ENCODE data around the gene ELFN1.

ELFN1 gene

GRCh38 chr7:1733206-1733907 is 63.3 kb downstream of the ELFN1 start:
- TF ChIP-seq, protein P1, sequence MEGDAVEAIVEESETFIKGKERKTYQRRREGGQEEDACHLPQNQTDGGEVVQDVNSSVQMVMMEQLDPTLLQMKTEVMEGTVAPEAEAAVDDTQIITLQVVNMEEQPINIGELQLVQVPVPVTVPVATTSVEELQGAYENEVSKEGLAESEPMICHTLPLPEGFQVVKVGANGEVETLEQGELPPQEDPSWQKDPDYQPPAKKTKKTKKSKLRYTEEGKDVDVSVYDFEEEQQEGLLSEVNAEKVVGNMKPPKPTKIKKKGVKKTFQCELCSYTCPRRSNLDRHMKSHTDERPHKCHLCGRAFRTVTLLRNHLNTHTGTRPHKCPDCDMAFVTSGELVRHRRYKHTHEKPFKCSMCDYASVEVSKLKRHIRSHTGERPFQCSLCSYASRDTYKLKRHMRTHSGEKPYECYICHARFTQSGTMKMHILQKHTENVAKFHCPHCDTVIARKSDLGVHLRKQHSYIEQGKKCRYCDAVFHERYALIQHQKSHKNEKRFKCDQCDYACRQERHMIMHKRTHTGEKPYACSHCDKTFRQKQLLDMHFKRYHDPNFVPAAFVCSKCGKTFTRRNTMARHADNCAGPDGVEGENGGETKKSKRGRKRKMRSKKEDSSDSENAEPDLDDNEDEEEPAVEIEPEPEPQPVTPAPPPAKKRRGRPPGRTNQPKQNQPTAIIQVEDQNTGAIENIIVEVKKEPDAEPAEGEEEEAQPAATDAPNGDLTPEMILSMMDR (IDR thresholded peaks at IDR 0.05; ENCODE audit: low read depth, low read length, missing control alignments), result no peak
- DNase-seq (ENCODE audit: extremely low read depth, low read depth), result no peak
- no peak overlapping the region for H3K4me3 ChIP-seq (replicated peaks; ENCODE audit: low read depth, low read length)

DNA sequence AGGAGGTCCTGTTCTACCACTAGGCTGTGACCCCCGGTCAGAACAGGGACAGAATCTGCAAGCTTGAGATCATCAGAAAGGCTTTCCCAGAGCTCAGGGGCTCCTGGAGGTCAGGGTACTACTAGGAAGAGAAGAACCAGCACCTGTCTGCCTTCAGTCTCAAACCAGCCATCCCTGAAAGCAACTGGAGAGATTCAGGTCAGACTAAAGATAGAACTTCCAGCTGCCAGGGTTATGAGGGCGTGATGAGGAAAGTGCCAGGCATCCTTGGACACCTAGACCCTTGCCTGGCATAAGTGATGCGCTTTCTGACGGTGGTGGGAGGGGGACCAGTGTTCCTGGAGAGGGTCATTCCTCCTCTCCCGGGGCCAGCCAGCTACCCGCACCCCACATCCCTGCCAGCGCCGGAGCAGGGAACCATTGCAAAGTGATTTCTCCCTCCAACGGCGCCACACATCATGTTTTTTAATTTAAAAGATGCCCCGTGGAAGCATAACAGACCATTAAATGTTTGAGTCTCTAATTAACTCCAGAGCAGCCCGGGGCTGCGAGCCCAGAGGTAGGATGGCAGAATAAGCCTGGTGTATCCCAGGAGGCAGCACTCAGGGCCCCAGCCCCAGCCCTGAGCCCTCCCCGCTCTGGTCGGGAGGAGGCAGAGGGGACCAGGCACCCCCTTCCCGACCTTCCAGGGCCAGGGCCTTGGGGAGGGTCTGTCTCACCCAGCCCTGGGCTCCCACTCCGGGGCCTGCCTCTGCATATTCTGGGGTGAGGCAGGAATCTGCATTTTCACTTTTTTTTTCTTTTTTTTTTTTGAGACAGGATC is 64.0 kb downstream of the ELFN1 start:
- DNase-seq (ENCODE audit: extremely low read depth, low read depth), result no peak
- TF ChIP-seq, protein P1 (IDR thresholded peaks at IDR 0.05; ENCODE audit: low read depth, low read length, missing control alignments), result no peak
- no peak overlapping the region for H3K4me3 ChIP-seq (replicated peaks; ENCODE audit: low read depth, low read length)

DNA sequence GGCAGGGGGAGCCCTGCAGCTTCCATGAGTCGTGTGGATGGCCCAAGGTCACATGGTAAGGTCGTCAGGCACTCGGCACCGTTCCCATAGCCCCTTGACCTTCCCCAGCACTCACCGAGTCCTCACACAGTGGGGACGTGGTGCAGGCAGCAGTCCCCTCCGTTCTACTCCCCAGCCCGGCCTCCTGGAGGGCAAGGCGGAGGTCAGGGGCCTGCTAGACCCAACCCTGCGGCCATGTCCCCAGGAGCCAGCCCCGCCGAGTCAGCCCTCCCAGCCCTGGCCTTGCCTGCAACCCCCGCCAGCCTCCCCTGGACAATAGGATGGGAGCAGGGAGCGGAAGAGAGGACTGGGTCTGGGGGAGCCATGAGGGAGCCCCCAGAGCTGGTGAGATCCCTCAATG is 65.2 kb downstream of the ELFN1 start:
- TF ChIP-seq, protein P1 (IDR thresholded peaks at IDR 0.05; ENCODE audit: low read depth, low read length, missing control alignments), result no peak
- no peak for DNase-seq (ENCODE audit: extremely low read depth, low read depth)
- no peak overlapping the region for H3K4me3 ChIP-seq (replicated peaks; ENCODE audit: low read depth, low read length)

DNA sequence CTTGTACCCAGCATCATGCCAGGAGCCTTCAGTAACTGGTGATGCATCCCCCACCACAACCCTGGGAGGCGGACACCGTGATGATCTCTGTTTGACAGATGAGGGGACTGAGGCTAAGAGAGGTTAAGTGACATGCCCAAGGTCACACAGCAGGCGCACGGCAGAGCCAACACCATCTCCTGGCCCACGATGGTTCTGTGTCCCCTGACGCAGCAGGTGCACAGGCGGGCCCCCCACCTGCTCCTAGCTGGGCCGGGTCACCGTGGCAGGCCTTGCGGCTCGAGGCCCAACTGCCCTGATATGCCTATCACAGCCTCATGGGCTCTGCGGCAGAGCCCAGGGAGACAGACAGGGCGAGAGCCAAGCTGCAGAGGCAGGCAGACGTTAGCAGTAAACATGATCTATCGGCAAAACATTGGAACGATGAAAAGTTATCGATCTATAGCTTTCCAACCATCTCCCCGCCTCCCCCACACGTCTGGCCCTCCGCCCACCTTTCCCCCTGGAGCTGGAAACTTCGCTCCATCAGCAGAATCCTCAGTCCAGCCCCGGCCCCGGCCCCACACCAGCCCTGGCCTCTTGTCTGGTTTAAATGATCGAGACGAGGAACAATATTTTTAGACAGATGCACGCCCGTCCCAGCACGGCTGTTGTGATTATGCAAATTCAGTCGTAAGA is 65.9 kb downstream of the ELFN1 start:
- TF ChIP-seq, protein P1 (IDR thresholded peaks at IDR 0.05; ENCODE audit: low read depth, low read length, missing control alignments), result no peak
- DNase-seq (ENCODE audit: extremely low read depth, low read depth), result no peak
- H3K4me3 ChIP-seq (replicated peaks; ENCODE audit: low read depth, low read length), result no peak overlapping the region

DNA sequence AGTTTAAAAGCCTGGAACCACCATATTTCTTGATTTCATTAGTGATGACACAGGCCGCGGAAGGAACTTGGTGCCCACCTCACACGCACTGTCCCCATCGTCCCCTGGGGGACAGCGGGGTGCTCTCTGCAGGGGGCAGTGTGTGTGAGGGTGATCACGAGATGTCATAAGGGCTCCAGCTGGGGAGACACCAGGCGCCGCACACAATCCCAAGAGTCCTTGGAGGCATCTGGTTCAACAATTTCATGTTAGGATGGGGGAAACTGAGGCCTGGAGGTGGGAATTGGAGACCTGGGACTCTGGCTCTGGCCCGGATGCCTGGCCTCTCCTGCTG is 66.4 kb downstream of the ELFN1 start:
- no peak overlapping the region for H3K4me3 ChIP-seq (replicated peaks; ENCODE audit: low read depth, low read length)
- no peak for DNase-seq (ENCODE audit: extremely low read depth, low read depth)
- TF ChIP-seq, protein P1 (IDR thresholded peaks at IDR 0.05; ENCODE audit: low read depth, low read length, missing control alignments), result no peak

DNA sequence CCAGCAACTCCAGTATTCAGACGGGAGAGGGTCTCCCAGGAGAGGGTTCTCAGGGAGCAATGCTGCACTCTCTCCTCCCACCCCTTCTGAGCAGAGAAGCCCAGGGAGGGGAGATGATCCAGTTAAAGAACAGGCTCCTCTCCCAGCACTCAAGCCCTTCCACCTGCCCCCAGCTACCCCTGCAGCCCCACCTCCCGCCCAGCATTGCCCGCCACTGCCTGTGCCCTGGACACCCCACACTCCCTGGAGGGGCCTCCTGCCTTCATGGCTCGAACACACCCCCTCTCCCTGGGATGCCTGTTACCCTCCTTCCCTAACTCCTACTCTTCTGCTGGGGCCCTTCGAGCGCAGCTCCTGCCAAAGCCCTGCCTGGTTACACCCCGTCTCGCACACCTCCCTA is 66.8 kb downstream of the ELFN1 start:
- H3K4me3 ChIP-seq (replicated peaks; ENCODE audit: low read depth, low read length), result no peak overlapping the region
- no peak for DNase-seq (ENCODE audit: extremely low read depth, low read depth)
- TF ChIP-seq, protein P1 (IDR thresholded peaks at IDR 0.05; ENCODE audit: low read depth, low read length, missing control alignments), result no peak
